Measurements from ENCODE around the gene SF3A1. TPM values are rescaled to one million over a fixed set of nuclear protein-coding genes. Genes with fewer than 3 reads are reported as not detected.

The SF3A1 gene
- total and polyA plus RNA-seq, 9 of the 15 experiments (the other 6 are each of a cell fraction or from before 2014, with no cell fraction given): 6.7 to 228 (median 13.0) TPM

- intact Hi-C loops (cut with micrococcal nuclease): no loop called here
- ATAC-seq: no peak
- Histone ChIP-seq H3K4me3 (no peak overlapping the region), H3K27ac (ENCODE audit: extremely low read depth, low read depth, low read length) (no peak overlapping the region), H3K4me2 (ENCODE audit: insufficient read depth, low read length) (peak overlapping the region; percentile 38), H3K36me3 (ENCODE audit: control insufficient read depth, insufficient read depth, low read length) (no peaks in the 10 kb centered on the region), H3K9me1 (ENCODE audit: control insufficient read depth, insufficient read depth, low read length) (no peaks in the 10 kb centered on the region), H3K27me3 (ENCODE audit: control insufficient read depth in 2 of 2, insufficient read depth in 2 of 2, low read length in 2 of 2) (no peaks in the 10 kb centered on the region; a peak in 1 of 5 replicates), H3K4me1 (replicated peaks in 1 of 2; ENCODE audit: control insufficient read depth in 2 of 2, insufficient read depth in 2 of 2, low read length in 2 of 2) (peaks cover 2 to 54% of the 10 kb centered on the region in 2 experiments; a peak in 4 of 5 replicates), H3K79me2 (ENCODE audit: control insufficient read depth, insufficient read depth, low read length) (no peaks in the 10 kb centered on the region), H3K9me3 (replicated peaks; ENCODE audit: control insufficient read depth, insufficient read depth, low read depth, low read length) (no peaks in the 10 kb centered on the region), H3K9ac (ENCODE audit: insufficient read depth in 1 of 2, low read depth in 2 of 2, low read length in 2 of 2) (no peak overlapping the region; a peak in 1 of 4 replicates), H2AFZ (ENCODE audit: low read depth, low read length) (no peak overlapping the region), H4K20me1 (replicated peaks; ENCODE audit: control insufficient read depth, insufficient read depth, low read length) (no peaks in the 10 kb centered on the region)
- no peak for FAIRE-seq
- in situ Hi-C loops (cut with MboI): loop anchor here (5.0 to 10.0 kb wide), 3 partner anchors 95 to 322 kb away; partner anchors contain the start of gene TCN2
- DNase-seq (ENCODE audit: extremely low read depth in 1 of 4, low spot score in 3 of 4): no peak
- ChIA-PET CTCF (ENCODE audit: low intra/inter-chr PET ratio) (no interaction called here), POLR2A (interaction anchor here (0.6 kb wide), 2 partner anchors 12 to 70 kb away, joined by 3 read pairs; no protein-coding TSS in a partner anchor)
- TF ChIP-seq CCNT2 (IDR thresholded peaks at IDR 0.05; ENCODE audit: borderline replicate concordance, extremely low read depth, insufficient read length, low read depth, low read length) (no peak), ADNP (tag; IDR thresholded peaks at IDR 0.05) (no peak), ZNF75A (CRISPR knock-in tag; IDR thresholded peaks at IDR 0.05) (no peak), PML (IDR thresholded peaks at IDR 0.05; ENCODE audit: low read length) (no peak), TGIF2 (CRISPR knock-in tag; IDR thresholded peaks at IDR 0.05) (no peak), THRAP3 (IDR thresholded peaks at IDR 0.05; ENCODE audit: borderline replicate concordance) (no peak), ZC3H8 (IDR thresholded peaks at IDR 0.05) (no peak), ZBTB9 (CRISPR knock-in tag; IDR thresholded peaks at IDR 0.05) (no peak), SMARCE1 (IDR thresholded peaks at IDR 0.05) (no peak), IRF1 (CRISPR knock-in tag; IDR thresholded peaks at IDR 0.05; ENCODE audit: borderline replicate concordance) (no peak), RBBP5 (IDR thresholded peaks at IDR 0.05; ENCODE audit: borderline replicate concordance, insufficient read depth, low read length, poor library complexity, severe bottlenecking) (no peak), SETDB1 (IDR thresholded peaks at IDR 0.05; ENCODE audit: low read length) (no peak), CREBBP (IDR thresholded peaks at IDR 0.05; ENCODE audit: low read depth, low read length) (no peak), ZNF764 (CRISPR knock-in tag; IDR thresholded peaks at IDR 0.05; ENCODE audit: low read depth) (no peak), HNRNPLL (IDR thresholded peaks at IDR 0.05; ENCODE audit: low read depth, low read length, poor library complexity, severe bottlenecking) (no peak), RBM39 (optimal IDR thresholded peaks at IDR 0.05; ENCODE audit: low read depth, low read length) (no peak)
- TF ChIP-seq, protein P1, sequence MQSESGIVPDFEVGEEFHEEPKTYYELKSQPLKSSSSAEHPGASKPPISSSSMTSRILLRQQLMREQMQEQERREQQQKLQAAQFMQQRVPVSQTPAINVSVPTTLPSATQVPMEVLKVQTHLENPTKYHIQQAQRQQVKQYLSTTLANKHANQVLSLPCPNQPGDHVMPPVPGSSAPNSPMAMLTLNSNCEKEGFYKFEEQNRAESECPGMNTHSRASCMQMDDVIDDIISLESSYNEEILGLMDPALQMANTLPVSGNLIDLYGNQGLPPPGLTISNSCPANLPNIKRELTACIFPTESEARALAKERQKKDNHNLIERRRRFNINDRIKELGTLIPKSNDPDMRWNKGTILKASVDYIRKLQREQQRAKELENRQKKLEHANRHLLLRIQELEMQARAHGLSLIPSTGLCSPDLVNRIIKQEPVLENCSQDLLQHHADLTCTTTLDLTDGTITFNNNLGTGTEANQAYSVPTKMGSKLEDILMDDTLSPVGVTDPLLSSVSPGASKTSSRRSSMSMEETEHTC (IDR thresholded peaks at IDR 0.05): no peak
- TF ChIP-seq, protein P2, sequence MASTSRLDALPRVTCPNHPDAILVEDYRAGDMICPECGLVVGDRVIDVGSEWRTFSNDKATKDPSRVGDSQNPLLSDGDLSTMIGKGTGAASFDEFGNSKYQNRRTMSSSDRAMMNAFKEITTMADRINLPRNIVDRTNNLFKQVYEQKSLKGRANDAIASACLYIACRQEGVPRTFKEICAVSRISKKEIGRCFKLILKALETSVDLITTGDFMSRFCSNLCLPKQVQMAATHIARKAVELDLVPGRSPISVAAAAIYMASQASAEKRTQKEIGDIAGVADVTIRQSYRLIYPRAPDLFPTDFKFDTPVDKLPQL (IDR thresholded peaks at IDR 0.05; ENCODE audit: extremely low read depth, insufficient read length): no peak
- WGBS (ENCODE audit: insufficient coverage, low coverage, missing lambda C conversion rate): 48% methylated on average over 4 of the region's 7 CpGs
- no TSS peak for BruUV-seq (replicated peaks)
Measured at GRCh38 chr22:30282616-30283046, 74.1 kb downstream of the SF3A1 start.

All from K562 (cell line).